ENCODE measurements around the gene C1QTNF3. TPM values are rescaled to one million over a fixed set of nuclear protein-coding genes. Genes with fewer than 3 reads are reported as not detected.
"Not testable (repeated sequence)": the region's sequence is repeated elsewhere in the genome, so short reads cannot be mapped to it uniquely, and the experiment has no call there.

The C1QTNF3 gene
- total RNA-seq, 1 donor from 2014 or later, result 7.7 TPM

DNA sequence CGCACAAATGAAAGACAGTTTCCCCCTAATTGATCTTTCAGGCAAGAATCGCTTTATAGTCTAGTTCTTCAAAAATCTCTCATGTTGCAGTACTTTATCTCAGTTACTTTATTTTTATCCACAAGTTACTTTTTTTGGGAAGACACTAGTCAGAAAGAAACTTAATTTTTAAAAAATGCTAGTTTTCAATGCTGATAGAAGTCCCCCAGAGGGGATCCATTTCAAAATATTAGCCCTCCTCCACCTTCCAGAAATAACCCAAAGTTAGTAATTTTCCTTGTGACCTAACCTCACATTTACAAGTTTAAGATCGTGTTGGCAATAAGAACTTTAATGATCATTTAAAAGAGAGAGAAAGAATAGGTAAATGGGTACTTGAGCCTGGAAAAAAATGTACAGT lies 11.0 kb downstream of the C1QTNF3 start:
- TF ChIP-seq, protein P1, sequence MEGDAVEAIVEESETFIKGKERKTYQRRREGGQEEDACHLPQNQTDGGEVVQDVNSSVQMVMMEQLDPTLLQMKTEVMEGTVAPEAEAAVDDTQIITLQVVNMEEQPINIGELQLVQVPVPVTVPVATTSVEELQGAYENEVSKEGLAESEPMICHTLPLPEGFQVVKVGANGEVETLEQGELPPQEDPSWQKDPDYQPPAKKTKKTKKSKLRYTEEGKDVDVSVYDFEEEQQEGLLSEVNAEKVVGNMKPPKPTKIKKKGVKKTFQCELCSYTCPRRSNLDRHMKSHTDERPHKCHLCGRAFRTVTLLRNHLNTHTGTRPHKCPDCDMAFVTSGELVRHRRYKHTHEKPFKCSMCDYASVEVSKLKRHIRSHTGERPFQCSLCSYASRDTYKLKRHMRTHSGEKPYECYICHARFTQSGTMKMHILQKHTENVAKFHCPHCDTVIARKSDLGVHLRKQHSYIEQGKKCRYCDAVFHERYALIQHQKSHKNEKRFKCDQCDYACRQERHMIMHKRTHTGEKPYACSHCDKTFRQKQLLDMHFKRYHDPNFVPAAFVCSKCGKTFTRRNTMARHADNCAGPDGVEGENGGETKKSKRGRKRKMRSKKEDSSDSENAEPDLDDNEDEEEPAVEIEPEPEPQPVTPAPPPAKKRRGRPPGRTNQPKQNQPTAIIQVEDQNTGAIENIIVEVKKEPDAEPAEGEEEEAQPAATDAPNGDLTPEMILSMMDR (IDR thresholded peaks at IDR 0.05), result no peak
- no peaks in the 10 kb centered on the region for H3K27me3 Mint-ChIP-seq
- intact Hi-C loops (cut with micrococcal nuclease), result no loop called here
- H3K36me3 Mint-ChIP-seq (ENCODE audit: low read depth), result peaks cover 49% of the 10 kb centered on the region
- ATAC-seq (ENCODE audit: low read depth) (no peak), DNase-seq (no peak)
- POLR2A ChIA-PET, result no interaction called here
- CTCF ChIA-PET, result no interaction called here
- H3K4me1 Mint-ChIP-seq, result no peaks in the 10 kb centered on the region
- no peaks in the 10 kb centered on the region for H3K9me3 Mint-ChIP-seq
- H3K27ac Mint-ChIP-seq, result no peak overlapping the region
- H3K4me3 Mint-ChIP-seq, result no peak overlapping the region

DNA sequence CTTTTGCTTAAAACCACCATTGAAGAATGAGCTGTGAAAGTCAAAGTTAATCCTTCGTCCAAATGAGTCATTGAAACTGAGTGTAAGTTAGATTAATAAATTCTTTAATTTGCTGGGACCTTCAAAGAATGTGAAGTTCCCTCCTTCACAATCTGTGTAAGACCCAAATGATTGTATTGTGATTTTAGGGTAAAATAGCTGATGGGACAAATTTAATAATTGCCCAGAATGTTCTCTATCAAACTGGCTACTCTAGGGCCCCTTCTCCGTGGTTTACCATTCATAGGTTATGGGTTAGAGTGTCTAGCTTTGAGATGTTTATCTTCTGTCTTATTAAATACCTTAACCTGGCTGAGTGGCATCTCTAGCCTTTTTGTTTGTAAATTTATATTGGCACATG lies 11.9 kb downstream of the C1QTNF3 start:
- TF ChIP-seq, protein P1 (IDR thresholded peaks at IDR 0.05), result no peak
- H3K36me3 Mint-ChIP-seq (ENCODE audit: low read depth), result peaks cover 55% of the 10 kb centered on the region
- intact Hi-C loops (cut with micrococcal nuclease), result no loop called here
- H3K27me3 Mint-ChIP-seq, result no peaks in the 10 kb centered on the region
- H3K4me1 Mint-ChIP-seq, result no peaks in the 10 kb centered on the region
- no peaks in the 10 kb centered on the region for H3K9me3 Mint-ChIP-seq
- no peak overlapping the region for H3K27ac Mint-ChIP-seq
- ChIA-PET CTCF (no interaction called here), POLR2A (no interaction called here)
- no peak overlapping the region for H3K4me3 Mint-ChIP-seq
- ATAC-seq (ENCODE audit: low read depth) (no peak), DNase-seq (no peak)

DNA sequence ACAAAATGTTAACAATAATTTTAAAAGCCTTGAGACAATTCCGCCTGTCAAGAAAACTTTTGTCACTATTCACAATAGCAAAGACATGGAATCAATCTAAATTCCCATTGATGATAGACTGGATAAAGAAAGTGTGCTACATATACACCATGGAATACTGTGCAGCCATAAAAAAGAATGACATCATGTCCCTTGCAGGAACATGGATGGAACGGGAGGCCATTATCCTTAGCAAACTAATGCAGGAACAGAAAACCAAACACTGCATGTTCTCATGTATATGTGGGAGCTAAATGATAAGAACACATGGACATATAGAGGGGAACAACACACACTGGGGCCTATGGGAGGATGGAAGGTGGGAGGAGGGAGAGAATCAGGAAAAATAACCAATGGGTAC lies 12.4 kb downstream of the C1QTNF3 start:
- intact Hi-C loops (cut with micrococcal nuclease); CTCF ChIA-PET; H3K9me3 Mint-ChIP-seq; H3K4me1 Mint-ChIP-seq; H3K27me3 Mint-ChIP-seq; H3K4me3 Mint-ChIP-seq; POLR2A ChIA-PET; DNase-seq; H3K27ac Mint-ChIP-seq; ATAC-seq (ENCODE audit: low read depth): not testable (repeated sequence)
- H3K36me3 Mint-ChIP-seq (ENCODE audit: low read depth), result peaks cover 60% of the 10 kb centered on the region

DNA sequence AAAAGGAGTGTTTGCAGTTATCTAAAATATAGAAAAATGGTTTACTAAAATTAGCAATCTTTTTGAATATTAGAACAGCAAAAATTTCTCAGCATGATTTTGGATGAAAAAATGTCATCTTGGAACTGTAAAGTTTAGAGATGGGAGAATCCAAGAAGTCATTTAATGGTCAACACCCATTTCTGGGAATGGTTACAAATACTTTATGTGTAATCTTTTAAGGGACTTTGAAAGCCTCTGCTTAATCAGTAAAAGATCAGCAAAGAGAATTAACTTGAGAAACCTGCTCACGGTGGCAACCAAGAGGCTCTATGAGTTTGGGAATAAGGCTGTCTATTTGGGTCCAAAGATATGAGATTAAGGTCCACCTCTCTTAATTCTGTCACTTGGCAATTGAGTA lies 13.0 kb downstream of the C1QTNF3 start:
- ChIA-PET CTCF (no interaction called here), POLR2A (no interaction called here)
- DNase-seq (no peak), ATAC-seq (ENCODE audit: low read depth) (no peak)
- no peaks in the 10 kb centered on the region for H3K4me1 Mint-ChIP-seq
- no peaks in the 10 kb centered on the region for H3K27me3 Mint-ChIP-seq
- intact Hi-C loops (cut with micrococcal nuclease), result no loop called here
- H3K36me3 Mint-ChIP-seq (ENCODE audit: low read depth), result peaks cover 57% of the 10 kb centered on the region
- TF ChIP-seq, protein P1 (IDR thresholded peaks at IDR 0.05), result no peak
- no peak overlapping the region for H3K4me3 Mint-ChIP-seq
- H3K9me3 Mint-ChIP-seq, result no peaks in the 10 kb centered on the region
- no peak overlapping the region for H3K27ac Mint-ChIP-seq

DNA sequence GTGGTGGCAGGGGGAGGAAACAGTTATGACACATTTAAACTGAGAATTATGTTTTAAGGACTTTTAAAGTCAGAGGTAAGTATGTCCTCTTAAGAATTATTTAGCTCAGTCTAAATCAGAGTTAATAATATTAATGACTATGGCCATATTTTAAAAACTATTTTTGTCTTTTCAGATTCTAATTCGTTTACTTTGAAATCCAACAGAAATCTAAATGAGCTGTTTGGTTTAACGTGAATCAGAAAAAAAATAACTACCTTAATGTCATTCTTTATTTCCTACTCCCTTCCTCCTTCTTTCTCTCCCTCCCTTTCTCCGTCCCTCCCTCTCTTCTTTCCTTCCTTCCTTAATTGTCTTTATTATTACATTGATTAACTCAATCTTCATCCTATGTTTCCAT lies 14.7 kb downstream of the C1QTNF3 start:
- H3K27ac Mint-ChIP-seq, result no peak overlapping the region
- H3K27me3 Mint-ChIP-seq, result no peaks in the 10 kb centered on the region
- H3K9me3 Mint-ChIP-seq, result no peaks in the 10 kb centered on the region
- intact Hi-C loops (cut with micrococcal nuclease), result no loop called here
- ATAC-seq (ENCODE audit: low read depth) (no peak), DNase-seq (no peak)
- no peak overlapping the region for H3K4me3 Mint-ChIP-seq
- TF ChIP-seq, protein P1 (IDR thresholded peaks at IDR 0.05), result no peak
- ChIA-PET POLR2A (no interaction called here), CTCF (interaction anchor here (1.1 kb wide), 1 partner anchor 31 kb away, joined by 3 read pairs; no protein-coding TSS in a partner anchor)
- H3K4me1 Mint-ChIP-seq, result no peaks in the 10 kb centered on the region
- peaks cover 57% of the 10 kb centered on the region for H3K36me3 Mint-ChIP-seq (ENCODE audit: low read depth)

DNA sequence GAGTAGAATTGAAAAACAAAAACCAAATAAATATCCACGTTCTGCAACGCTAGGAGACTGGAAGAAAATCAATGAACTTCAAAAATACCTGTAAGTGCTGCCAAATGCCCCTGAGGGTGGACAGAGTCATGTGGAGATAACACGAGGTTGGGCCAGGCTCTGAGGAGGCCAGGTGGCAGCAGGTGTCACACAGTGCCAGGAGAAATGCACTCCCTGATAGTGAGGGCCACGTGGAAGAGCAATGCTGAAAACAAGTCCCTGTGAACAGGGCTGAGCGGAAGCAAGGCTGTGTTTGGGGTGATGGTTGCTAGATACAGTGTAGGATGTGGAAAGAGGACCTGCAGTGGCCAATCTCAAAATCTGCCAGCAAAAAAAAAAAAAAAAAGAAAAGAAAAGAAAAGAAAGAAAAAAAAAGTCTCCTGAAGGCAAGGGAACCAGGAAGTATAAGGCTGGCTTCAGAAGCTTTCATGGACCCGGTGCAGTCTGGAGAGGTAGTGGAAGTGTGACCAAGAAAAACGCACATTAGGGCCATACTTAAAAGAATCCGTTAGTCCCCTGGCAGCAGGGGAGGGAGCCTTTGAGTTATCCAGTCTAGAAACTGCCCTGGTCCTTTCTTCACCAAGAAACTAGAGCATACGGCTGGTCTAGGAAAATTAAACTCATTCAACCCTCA lies 16.8 kb downstream of the C1QTNF3 start:
- CTCF ChIA-PET, result no interaction called here
- no peak overlapping the region for H3K27ac Mint-ChIP-seq
- intact Hi-C loops (cut with micrococcal nuclease), result no loop called here
- POLR2A ChIA-PET, result no interaction called here
- no peak overlapping the region for H3K4me3 Mint-ChIP-seq
- no peaks in the 10 kb centered on the region for H3K4me1 Mint-ChIP-seq
- DNase-seq (no peak), ATAC-seq (ENCODE audit: low read depth) (no peak)
- TF ChIP-seq, protein P1 (IDR thresholded peaks at IDR 0.05), result no peak
- H3K36me3 Mint-ChIP-seq (ENCODE audit: low read depth), result peaks cover 60% of the 10 kb centered on the region
- no peaks in the 10 kb centered on the region for H3K9me3 Mint-ChIP-seq
- no peaks in the 10 kb centered on the region for H3K27me3 Mint-ChIP-seq

Measured in activated B cell treated with CpG ODN at 0.5 μM for 24 hours (primary cell).